Measurements from ENCODE around the gene SENP1. TPM values are rescaled to one million over a fixed set of nuclear protein-coding genes. Genes with fewer than 3 reads are reported as not detected.

The SENP1 gene
- total RNA-seq, 4 donors from 2014 or later: 20.6 to 58.8 (median 24.5) TPM

- no peak overlapping the region for H3K27ac ChIP-seq
- no peaks in the 10 kb centered on the region for H3K9me3 ChIP-seq
- TF ChIP-seq CTCF (IDR thresholded peaks at IDR 0.05) (no peak), POLR2A (IDR thresholded peaks at IDR 0.05) (no peak)
- DNase-seq: no peak
- H3K4me1 ChIP-seq: no peaks in the 10 kb centered on the region
- no peak overlapping the region for H3K4me3 ChIP-seq (replicated peaks in 1 of 3)
- 96 to 97% methylated on average over 4 of the region's 4 CpGs for WGBS, 2 donors
- H3K27me3 ChIP-seq: no peaks in the 10 kb centered on the region
- intact Hi-C loops (cut with DNase I): no loop called here
- peaks cover 23 to 31% of the 10 kb centered on the region in 2 donors for H3K36me3 ChIP-seq
Measured at GRCh38 chr12:48070731-48071130, 35.1 kb downstream of the SENP1 start.

GRCh38 chr12:48070033-48070432 is 35.8 kb downstream of the SENP1 start:
- no peak for DNase-seq
- TF ChIP-seq POLR2A (IDR thresholded peaks at IDR 0.05) (no peak), CTCF (IDR thresholded peaks at IDR 0.05) (no peak)
- Histone ChIP-seq H3K4me1 (no peaks in the 10 kb centered on the region), H3K9me3 (no peaks in the 10 kb centered on the region), H3K4me3 (replicated peaks in 1 of 3) (no peak overlapping the region), H3K27me3 (no peaks in the 10 kb centered on the region), H3K36me3 (peaks cover 27 to 35% of the 10 kb centered on the region in 2 donors), H3K27ac (no peak overlapping the region)
- 97 to 98% methylated on average over 1 of the region's 1 CpG for WGBS, 2 donors
- intact Hi-C loops (cut with DNase I): no loop called here

- H3K27ac ChIP-seq: no peak overlapping the region
- WGBS, 2 donors: 94% methylated on average over 1 of the region's 1 CpG
- TF ChIP-seq CTCF (IDR thresholded peaks at IDR 0.05) (no peak), POLR2A (IDR thresholded peaks at IDR 0.05) (no peak)
- H3K4me1 ChIP-seq: no peaks in the 10 kb centered on the region
- no peak for DNase-seq
- no peaks in the 10 kb centered on the region for H3K9me3 ChIP-seq
- no peaks in the 10 kb centered on the region for H3K27me3 ChIP-seq
- peaks cover 32 to 39% of the 10 kb centered on the region in 2 donors for H3K36me3 ChIP-seq
- intact Hi-C loops (cut with DNase I): no loop called here
- no peak overlapping the region for H3K4me3 ChIP-seq (replicated peaks in 1 of 3)
Measured at GRCh38 chr12:48069241-48069640, 36.6 kb downstream of the SENP1 start.

GRCh38 chr12:48068457-48068856 is 37.4 kb downstream of the SENP1 start:
- H3K36me3 ChIP-seq: peaks cover 26 to 39% of the 10 kb centered on the region in 2 donors
- TF ChIP-seq POLR2A (IDR thresholded peaks at IDR 0.05) (no peak), CTCF (IDR thresholded peaks at IDR 0.05) (no peak)
- no peaks in the 10 kb centered on the region for H3K27me3 ChIP-seq
- intact Hi-C loops (cut with DNase I): no loop called here
- no peaks in the 10 kb centered on the region for H3K4me1 ChIP-seq
- no peaks in the 10 kb centered on the region for H3K9me3 ChIP-seq
- no peak overlapping the region for H3K4me3 ChIP-seq (replicated peaks in 1 of 3)
- DNase-seq: no peak
- WGBS, 2 donors: 73 to 77% methylated on average over 2 of the region's 2 CpGs
- H3K27ac ChIP-seq: no peak overlapping the region

- H3K4me3 ChIP-seq (replicated peaks in 1 of 3): no peak overlapping the region
- no peaks in the 10 kb centered on the region for H3K27me3 ChIP-seq
- TF ChIP-seq POLR2A (IDR thresholded peaks at IDR 0.05): no peak
- TF ChIP-seq CTCF (IDR thresholded peaks at IDR 0.05): no peak
- H3K36me3 ChIP-seq: peaks cover 34 to 42% of the 10 kb centered on the region in 2 donors
- intact Hi-C loops (cut with DNase I): no loop called here
- no peaks in the 10 kb centered on the region for H3K4me1 ChIP-seq
- H3K27ac ChIP-seq: no peak overlapping the region
- WGBS, 2 donors: 95 to 97% methylated on average over 4 of the region's 4 CpGs
- no peaks in the 10 kb centered on the region for H3K9me3 ChIP-seq
- DNase-seq: no peak
Measured at GRCh38 chr12:48067250-48067938, 38.5 kb downstream of the SENP1 start.
